Keratinocyte (primary cell): ENCODE measurements around the gene LPIN1. TPM values are rescaled to one million over a fixed set of nuclear protein-coding genes. Genes with fewer than 3 reads are reported as not detected.

ENCODE experiments used
- DNase-seq: peaks from one replicate; pipeline ENCODE4 v3.0.0-alpha.2; 2011; ENCODE audit warnings: low read depth, missing footprints, low spot score
- FAIRE-seq: peaks from 2 replicates; lab custom pipeline; 2011; peaks lifted over from hg19 to GRCh38; lab: Jason Lieb, UNC
- H2AFZ ChIP-seq: 2 replicates; pipeline ENCODE4 v1.6.0; 2012; ENCODE audit warnings: low read length, control low read depth, inconsistent platforms; ENCODE audit not compliant: control insufficient read depth
- H3K27ac ChIP-seq: 2 replicates; pipeline ENCODE4 v1.5.1; 2011; ENCODE audit warnings: low read length; ENCODE audit not compliant: control insufficient read depth, insufficient read depth
- H3K27me3 ChIP-seq: 3 replicates; pipeline ENCODE4 v1.6.0; 2011; ENCODE audit warnings: low read length; ENCODE audit not compliant: control insufficient read depth, insufficient read depth; ENCODE audit errors: extremely low read depth
- H3K36me3 ChIP-seq, 2 experiments: 2 replicates in 1 of 2; 3 replicates in 1 of 2; pipeline ENCODE4 v1.5.1; 2011; ENCODE audit warnings: low read length in 2 of 2, mild to moderate bottlenecking in 1 of 2; ENCODE audit not compliant: control insufficient read depth in 2 of 2, insufficient read depth in 2 of 2; ENCODE audit errors: extremely low read depth in 1 of 2
- H3K4me1 ChIP-seq: 3 replicates; pipeline ENCODE4 v1.5.1; 2011; ENCODE audit warnings: low read length; ENCODE audit not compliant: control insufficient read depth, insufficient read depth; ENCODE audit errors: extremely low read depth
- H3K4me2 ChIP-seq: 3 replicates; pipeline ENCODE4 v1.6.0; 2011; ENCODE audit warnings: low read depth, low read length; ENCODE audit not compliant: control insufficient read depth, insufficient read depth; ENCODE audit errors: extremely low read depth
- H3K4me3 ChIP-seq, 3 experiments: fragments of 200-600 bp in 1 of 3; sonication (generic) in 1 of 3; 2 replicates in 2 of 3; 3 replicates in 1 of 3; pipeline ENCODE4 v1.5.1; 2011 to 2016; ENCODE audit warnings: low read length in 3 of 3, mild to moderate bottlenecking in 3 of 3, control low read depth in 2 of 3, inconsistent platforms in 1 of 3, low read depth in 1 of 3, mixed read lengths in 1 of 3, mixed run types in 1 of 3, moderate library complexity in 1 of 3; ENCODE audit not compliant: control insufficient read depth in 2 of 3, insufficient read depth in 2 of 3; ENCODE audit errors: extremely low read depth in 1 of 3
- H3K79me2 ChIP-seq: 2 replicates; pipeline ENCODE4 v1.6.0; 2012; ENCODE audit warnings: low read length; ENCODE audit not compliant: control insufficient read depth, insufficient read depth
- H3K9ac ChIP-seq: 3 replicates; pipeline ENCODE4 v1.6.0; 2011; ENCODE audit warnings: low read length; ENCODE audit not compliant: control insufficient read depth, insufficient read depth; ENCODE audit errors: extremely low read depth
- H3K9me1 ChIP-seq: 3 replicates; pipeline ENCODE4 v1.6.0; 2011; ENCODE audit warnings: low read length; ENCODE audit not compliant: control insufficient read depth, insufficient read depth; ENCODE audit errors: extremely low read depth
- H3K9me3 ChIP-seq: 2 replicates; pipeline ENCODE4 v1.5.1; 2012; ENCODE audit warnings: low read depth, low read length; ENCODE audit not compliant: control insufficient read depth
- H4K20me1 ChIP-seq: 3 replicates; pipeline ENCODE4 v1.6.0; 2011; ENCODE audit warnings: low read length; ENCODE audit not compliant: control insufficient read depth, insufficient read depth; ENCODE audit errors: extremely low read depth
- CTCF ChIP-seq, 3 experiments: IDR thresholded peaks in 1 of 3; conservative IDR thresholded peaks in 1 of 3; optimal IDR thresholded peaks in 1 of 3; 2 replicates in 2 of 3; 3 replicates in 1 of 3; pipeline versions ENCODE3 to v1.5.1; 2011; ENCODE audit warnings: low read length in 3 of 3, mild to moderate bottlenecking in 3 of 3, moderate library complexity in 2 of 3, control low read depth in 1 of 3, inconsistent platforms in 1 of 3; ENCODE audit not compliant: insufficient read depth in 2 of 3; ENCODE audit errors: extremely low read depth in 1 of 3
- EZH2 ChIP-seq: IDR thresholded peaks from one replicate; pipeline ENCODE4 v1.6.1; 2012; ENCODE audit warnings: inconsistent platforms, mild to moderate bottlenecking, low read length, moderate library complexity
- dilution Hi-C: fragments of 300-500 bp; cut with MboI; formaldehyde crosslinking; loops from one replicate; pipeline ENCODE4 v1.7.0; 2020; ENCODE audit warnings: low sequenced_read_pairs; ENCODE audit not compliant: extremely low pct_ligation_motif_present
- polyA plus RNA-seq, 5 experiments: library from polyadenylated mRNA; depleted of rRNA in 3 of 5; stranded (reverse) in 3 of 5; stranded (forward) in 1 of 5; unstranded in 1 of 5; fragments of >200 nt; gene quantifications; 1 replicate in 1 of 5; 2 replicates in 3 of 5; 3 replicates in 1 of 5; pipeline versions ENCODE4 v1.2.1 to v1.2.3, GENCODE V29; 2011 to 2012; ENCODE audit warnings: missing spikeins in 2 of 5, low read depth in 1 of 5, low replicate concordance in 1 of 5

Gene LPIN1
- polyA plus RNA-seq, 1 donor (not counting 4 experiments of a cell fraction or from before 2014, with no cell fraction given): 79.6 TPM

GRCh38 chr2:11746807-11747459, 501 bp downstream of the LPIN1 start:
- Histone ChIP-seq H3K36me3 (no peaks in the 10 kb centered on the region), H3K9ac (peak overlapping the region; percentile 90), H3K4me1 (peaks cover 72% of the 10 kb centered on the region), H4K20me1 (peaks cover 29% of the 10 kb centered on the region), H3K27me3 (no peaks in the 10 kb centered on the region), H3K27ac (peak overlapping the region; percentile 75), H2AFZ (peak overlapping the region; percentile 27), H3K9me1 (peaks cover 7% of the 10 kb centered on the region), H3K9me3 (no peaks in the 10 kb centered on the region), H3K4me2 (peak overlapping the region; percentile 97), H3K4me3 (peak overlapping the region; percentile 79 to 83 (median 80)), H3K79me2 (peaks cover 53% of the 10 kb centered on the region)
- dilution Hi-C loops: no loop called here
- no peak for FAIRE-seq
- TF ChIP-seq EZH2 (no peak), CTCF (optimal IDR thresholded peaks at IDR 0.05 in 1 of 3, IDR thresholded peaks at IDR 0.05 in 1 of 3, conservative IDR thresholded peaks at IDR 0.05 in 1 of 3; ENCODE audit: extremely low read depth in 1 of 3, insufficient read depth in 2 of 3, low read length in 3 of 3) (no peak)
- no peak for DNase-seq

- FAIRE-seq: no peak
- dilution Hi-C loops: no loop called here
Measured at GRCh38 chr2:11748018-11748860, 1.8 kb downstream of the LPIN1 start.

More at GRCh38 chr2:11748018-11748860, 1.8 kb downstream of the LPIN1 start:
- Histone ChIP-seq H3K4me3 (peak overlapping the region; percentile 79 to 83 (median 80)), H3K9me3 (no peaks in the 10 kb centered on the region), H2AFZ (no peak overlapping the region), H3K4me2 (peak overlapping the region; percentile 97), H3K27ac (peak overlapping the region; percentile 75), H3K27me3 (no peaks in the 10 kb centered on the region), H3K36me3 (no peaks in the 10 kb centered on the region), H3K4me1 (peaks cover 71% of the 10 kb centered on the region), H3K9me1 (peaks cover 7% of the 10 kb centered on the region), H4K20me1 (peaks cover 30% of the 10 kb centered on the region), H3K79me2 (peaks cover 63% of the 10 kb centered on the region), H3K9ac (peak overlapping the region; percentile 90)
- no peak for DNase-seq
- TF ChIP-seq EZH2: no peak
- TF ChIP-seq CTCF (optimal IDR thresholded peaks at IDR 0.05 in 1 of 3, IDR thresholded peaks at IDR 0.05 in 1 of 3, conservative IDR thresholded peaks at IDR 0.05 in 1 of 3; ENCODE audit: extremely low read depth in 1 of 3, insufficient read depth in 2 of 3, low read length in 3 of 3): no peak
